Suprapubic skin (tissue), 4 donors: ENCODE results near the gene CYP2R1. TPM values are rescaled to one million over a fixed set of nuclear protein-coding genes. Genes with fewer than 3 reads are reported as not detected.

Experiments used
- DNase-seq, 2 donors: peaks; one replicate each; pipeline ENCODE4 v3.0.0-alpha.2; 2019; ENCODE audit warnings: low spot score in 2 of 2
- H3K27ac ChIP-seq: fragments of 200-600 bp; sonication (generic); one replicate; pipeline ENCODE4 v1.5.1; 2019
- H3K27me3 ChIP-seq: fragments of 200-600 bp; sonication (generic); one replicate; pipeline ENCODE4 v1.5.1; 2019
- H3K36me3 ChIP-seq: fragments of 200-600 bp; sonication (generic); one replicate; pipeline ENCODE4 v1.5.1; 2019
- H3K4me1 ChIP-seq: fragments of 200-600 bp; sonication (generic); one replicate; pipeline ENCODE4 v1.5.1; 2019
- H3K4me3 ChIP-seq: fragments of 200-600 bp; sonication (generic); one replicate; pipeline ENCODE4 v1.5.1; 2019; ENCODE audit warnings: mild to moderate bottlenecking
- H3K9me3 ChIP-seq: fragments of 200-600 bp; sonication (generic); one replicate; pipeline ENCODE4 v1.5.1; 2019
- CTCF ChIP-seq, 2 donors: fragments of 200-600 bp in 1 of 2; fragments of 450-650 bp in 1 of 2; sonication (generic) in 1 of 2; IDR thresholded peaks; one replicate each; pipeline ENCODE4 v1.5.1; 2016 to 2019; ENCODE audit warnings: antibody characterized with exemption in 2 of 2, mild to moderate bottlenecking in 1 of 2, moderate library complexity in 1 of 2
- EP300 ChIP-seq: sonication (generic); formaldehyde crosslinking; IDR thresholded peaks from one replicate; pipeline ENCODE4 v1.6.1; 2017; ENCODE audit warnings: antibody characterized with exemption
- POLR2A ChIP-seq, 2 donors: fragments of 450-650 bp; IDR thresholded peaks; one replicate each; pipeline ENCODE4 v1.6.1; 2017; ENCODE audit warnings: antibody characterized with exemption in 2 of 2, mild to moderate bottlenecking in 2 of 2, moderate library complexity in 2 of 2
- POLR2AphosphoS5 ChIP-seq, 3 donors: sonication (generic); formaldehyde crosslinking; IDR thresholded peaks; one replicate each; pipeline ENCODE4 v1.6.1; 2017; ENCODE audit warnings: antibody characterized with exemption in 3 of 3
- WGBS: methylation state at CpG from one replicate; pipeline ENCODE4 v1.1.5; 2018; 5-methylcytosine and 5-hydroxymethylcytosine counted together
- total RNA-seq, 4 donors: library from RNA; depleted of rRNA; stranded (reverse); fragments of >200 nt; gene quantifications; one replicate each; pipeline ENCODE4 v1.1.0, GENCODE V29; 2016

Gene CYP2R1
- total RNA-seq, 4 donors from 2014 or later, result 14.0 to 41.3 (median 20.6) TPM

DNA sequence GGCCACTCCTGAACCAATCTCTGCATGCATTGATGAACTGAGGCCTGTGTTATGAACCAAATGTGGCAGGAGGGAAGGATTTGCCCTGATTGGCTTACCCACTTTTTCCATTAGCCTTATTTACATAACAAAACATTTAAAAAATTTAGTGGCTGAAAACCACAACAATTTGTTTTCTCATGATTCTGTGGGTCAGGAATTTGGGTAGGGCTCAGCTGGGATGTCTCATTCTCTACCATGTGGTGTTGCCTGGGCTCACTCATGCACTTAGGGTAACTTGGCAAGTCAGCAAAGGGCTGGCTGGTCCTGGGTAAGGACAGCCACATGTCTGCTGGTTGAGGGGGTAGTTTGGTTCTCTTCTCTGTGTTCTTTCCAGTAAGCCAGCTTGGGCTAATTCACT lies 35.1 kb upstream of the CYP2R1 start:
- Histone ChIP-seq H3K4me1 (no peaks in the 10 kb centered on the region), H3K27ac (no peak overlapping the region), H3K36me3 (no peaks in the 10 kb centered on the region), H3K9me3 (no peaks in the 10 kb centered on the region), H3K4me3 (no peak overlapping the region), H3K27me3 (no peaks in the 10 kb centered on the region)
- DNase-seq, result no peak
- TF ChIP-seq POLR2AphosphoS5 (IDR thresholded peaks at IDR 0.05), result no peak
- TF ChIP-seq EP300, result no peak

DNA sequence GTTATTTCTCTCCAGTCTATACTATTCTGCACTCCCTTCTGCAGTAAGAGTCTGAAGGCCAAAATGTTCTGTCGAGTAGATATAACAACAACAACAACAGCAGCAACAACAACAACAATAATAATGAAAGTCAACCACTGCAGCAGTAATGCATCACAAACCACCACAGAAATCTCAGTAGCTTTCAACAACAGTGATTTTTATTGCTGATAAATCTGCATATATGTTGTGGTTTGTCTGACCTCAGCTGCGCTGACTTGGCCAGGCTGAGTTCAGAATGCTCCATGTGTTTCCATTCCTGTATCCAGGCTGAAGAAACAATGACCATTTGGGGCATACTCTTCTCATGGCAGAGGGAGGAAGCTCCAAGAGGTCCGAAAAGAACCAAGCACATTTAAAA lies 32.3 kb upstream of the CYP2R1 start:
- no peaks in the 10 kb centered on the region for H3K9me3 ChIP-seq

GRCh38 chr11:14916403-14916802 lies 24.4 kb upstream of the CYP2R1 start:
- H3K4me1 ChIP-seq, result no peaks in the 10 kb centered on the region
- H3K4me3 ChIP-seq, result no peak overlapping the region
- TF ChIP-seq CTCF (IDR thresholded peaks at IDR 0.05) (no peak), POLR2AphosphoS5 (IDR thresholded peaks at IDR 0.05) (no peak), EP300 (no peak), POLR2A (IDR thresholded peaks at IDR 0.05) (no peak)

More for the DNA sequence above, 32.3 kb upstream of the CYP2R1 start:
- H3K27me3 ChIP-seq, result no peaks in the 10 kb centered on the region
- no peak overlapping the region for H3K27ac ChIP-seq
- WGBS, result 88% methylated on average over 3 of the region's 3 CpGs
- no peaks in the 10 kb centered on the region for H3K36me3 ChIP-seq
- H3K4me3 ChIP-seq, result no peak overlapping the region
- DNase-seq, result no peak
- no peak for TF ChIP-seq POLR2AphosphoS5 (IDR thresholded peaks at IDR 0.05)
- no peak for TF ChIP-seq EP300
- TF ChIP-seq POLR2A (IDR thresholded peaks at IDR 0.05), result no peak
- TF ChIP-seq CTCF (IDR thresholded peaks at IDR 0.05), result no peak
- H3K4me1 ChIP-seq, result no peaks in the 10 kb centered on the region

GRCh38 chr11:14914536-14914935 lies 22.5 kb upstream of the CYP2R1 start:
- Histone ChIP-seq H3K4me3 (no peak overlapping the region), H3K36me3 (no peaks in the 10 kb centered on the region), H3K9me3 (no peaks in the 10 kb centered on the region), H3K4me1 (no peaks in the 10 kb centered on the region), H3K27ac (no peak overlapping the region), H3K27me3 (no peaks in the 10 kb centered on the region)
- TF ChIP-seq POLR2A (IDR thresholded peaks at IDR 0.05), result no peak
- no peak for TF ChIP-seq EP300
- TF ChIP-seq POLR2AphosphoS5 (IDR thresholded peaks at IDR 0.05), result no peak
- TF ChIP-seq CTCF (IDR thresholded peaks at IDR 0.05), result no peak
- WGBS, result 60% methylated on average over 3 of the region's 3 CpGs
- DNase-seq, result no peak

More at GRCh38 chr11:14916403-14916802, 24.4 kb upstream of the CYP2R1 start:
- no peak for DNase-seq
- H3K36me3 ChIP-seq, result no peaks in the 10 kb centered on the region
- H3K27ac ChIP-seq, result no peak overlapping the region
- no peaks in the 10 kb centered on the region for H3K9me3 ChIP-seq
- H3K27me3 ChIP-seq, result no peaks in the 10 kb centered on the region
- 100% methylated on average over 1 of the region's 1 CpG for WGBS

DNA sequence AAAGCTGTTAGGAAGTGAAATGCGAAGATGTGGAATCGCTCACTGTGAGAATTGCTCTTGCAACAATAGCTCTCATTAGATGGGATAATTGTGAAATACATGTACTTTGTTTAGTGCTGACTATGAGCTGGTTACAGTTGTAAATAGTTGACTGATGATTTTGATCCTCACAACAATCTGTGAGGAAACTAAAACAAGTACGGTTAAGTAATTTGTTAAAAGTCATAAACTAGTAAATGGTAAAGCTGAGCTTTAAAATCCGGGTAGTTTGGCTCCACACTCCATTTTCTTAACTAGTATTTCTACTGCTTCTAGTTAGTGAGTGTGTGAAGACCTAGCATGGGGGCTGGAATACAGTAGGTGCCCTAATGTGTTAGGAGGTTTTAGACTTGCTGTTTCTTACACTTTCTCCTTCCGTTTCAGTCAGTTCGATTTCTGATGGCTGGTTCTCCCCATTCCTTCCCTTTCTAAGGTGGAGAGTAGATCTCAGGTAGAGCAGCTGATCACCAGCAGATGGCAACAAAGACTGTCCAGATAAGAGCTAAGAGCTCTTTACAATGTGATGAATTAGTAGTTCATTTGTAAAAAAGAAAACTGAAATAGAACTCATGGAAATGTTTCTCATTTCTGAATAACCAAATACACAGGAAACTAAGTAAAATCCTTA lies 16.3 kb upstream of the CYP2R1 start:
- H3K4me3 ChIP-seq, result no peak overlapping the region
- TF ChIP-seq CTCF (IDR thresholded peaks at IDR 0.05) (peak; percentile 16 to 32), POLR2AphosphoS5 (IDR thresholded peaks at IDR 0.05) (no peak)
- WGBS, result 25% methylated on average over 6 of the region's 6 CpGs
- no peak for DNase-seq
- H3K9me3 ChIP-seq, result no peaks in the 10 kb centered on the region
- no peaks in the 10 kb centered on the region for H3K27me3 ChIP-seq
- H3K36me3 ChIP-seq, result no peaks in the 10 kb centered on the region
- H3K27ac ChIP-seq, result no peak overlapping the region
- H3K4me1 ChIP-seq, result peaks cover 22% of the 10 kb centered on the region
